GM15510 (cell line): ENCODE data around the gene ZNF236.

ENCODE experiments used
- POLR2A ChIP-seq: IDR thresholded peaks from 3 replicates; pipeline ENCODE4 v1.6.1; 2011; ENCODE audit warnings: borderline replicate concordance; ENCODE audit not compliant: insufficient read length; ENCODE audit errors: extremely low read depth

Gene ZNF236

GRCh38 chr18:76977684-76978232 is 155.4 kb downstream of the ZNF236 start:
- no peak for TF ChIP-seq POLR2A

GRCh38 chr18:76978616-76979015 is 156.3 kb downstream of the ZNF236 start:
- TF ChIP-seq POLR2A, result no peak

- TF ChIP-seq POLR2A, result no peak
Observed at GRCh38 chr18:76979111-76979751, 156.9 kb downstream of the ZNF236 start.

- TF ChIP-seq POLR2A, result no peak
Observed at GRCh38 chr18:76979906-76980305, 157.5 kb downstream of the ZNF236 start.

- no peak for TF ChIP-seq POLR2A
Observed at GRCh38 chr18:76980663-76981395, 158.5 kb downstream of the ZNF236 start.

- no peak for TF ChIP-seq POLR2A
Observed at GRCh38 chr18:76981396-76981968, 159.1 kb downstream of the ZNF236 start.

- TF ChIP-seq POLR2A, result no peak
Observed at GRCh38 chr18:76982038-76982437, 159.7 kb downstream of the ZNF236 start.

GRCh38 chr18:76982841-76983583 is 160.7 kb downstream of the ZNF236 start:
- no peak for TF ChIP-seq POLR2A

GRCh38 chr18:76983613-76984051 is 161.3 kb downstream of the ZNF236 start:
- no peak for TF ChIP-seq POLR2A

GRCh38 chr18:76984193-76985155 is 162.1 kb downstream of the ZNF236 start:
- no peak for TF ChIP-seq POLR2A

- no peak for TF ChIP-seq POLR2A
Observed at GRCh38 chr18:76985156-76985950, 163.0 kb downstream of the ZNF236 start.

GRCh38 chr18:76985951-76986236 is 163.5 kb downstream of the ZNF236 start:
- no peak for TF ChIP-seq POLR2A

GRCh38 chr18:76986406-76986805 is 164.0 kb downstream of the ZNF236 start:
- no peak for TF ChIP-seq POLR2A

- no peak for TF ChIP-seq POLR2A
Observed at GRCh38 chr18:76988031-76988826, 165.9 kb downstream of the ZNF236 start.
